GM23248 (cell line): ENCODE data around the gene SND1.

Experiments
- EZH2 ChIP-seq: fragments of 200-600 bp; sonication (generic); IDR thresholded peaks from 2 replicates; pipeline ENCODE4 v1.6.1; 2018; ENCODE audit warnings: antibody characterized with exemption, mild to moderate bottlenecking; ENCODE audit not compliant: insufficient read depth, poor library complexity, severe bottlenecking
- EZH2phosphoT487 ChIP-seq: fragments of 200-600 bp; sonication (generic); IDR thresholded peaks from 2 replicates; pipeline ENCODE4 v1.6.1; 2018; ENCODE audit warnings: antibody characterized with exemption, moderate library complexity, mild to moderate bottlenecking, low read depth; ENCODE audit not compliant: insufficient read depth

GRCh38 chr7:127699853-127700252 lies 47.9 kb downstream of the SND1 start:
- no peak for TF ChIP-seq EZH2
- no peak for TF ChIP-seq EZH2phosphoT487
